CD14-positive monocyte (primary cell): Measurements from ENCODE around the gene PIWIL4. TPM values are rescaled to one million over a fixed set of nuclear protein-coding genes. Genes with fewer than 3 reads are reported as not detected.
A peak's percentile ranks its signal among the peaks of the same experiment; 100 is the strongest.

ENCODE experiments used
- DNase-seq, 3 donors: peaks; one replicate each; pipeline ENCODE4 v3.0.0-alpha.2; 2011 to 2022
- H2AFZ ChIP-seq: 2 replicates; pipeline ENCODE4 v1.6.0; 2012; ENCODE audit warnings: mild to moderate bottlenecking, low read depth, low read length, inconsistent platforms; ENCODE audit not compliant: insufficient read depth, poor library complexity, severe bottlenecking
- H3K27ac ChIP-seq, 2 donors: 1 replicate in 1 of 2; 2 replicates in 1 of 2; pipeline ENCODE4 v1.5.1; 2012 to 2013; ENCODE audit warnings: low read length in 2 of 2, control low read depth in 1 of 2, inconsistent platforms in 1 of 2, low read depth in 1 of 2, mild to moderate bottlenecking in 1 of 2
- H3K27me3 ChIP-seq, 2 donors: one replicate each; pipeline versions ENCODE4 v1.6.0 to v1.6.1; 2011 to 2013; ENCODE audit warnings: low read length in 2 of 2; ENCODE audit not compliant: control insufficient read depth in 2 of 2, insufficient read depth in 2 of 2
- H3K36me3 ChIP-seq, 2 donors: replicated peaks in 1 of 2; 1 replicate in 1 of 2; 2 replicates in 1 of 2; pipeline versions ENCODE4 v1.5.1 to v1.6.1; 2012 to 2013; ENCODE audit warnings: low read length in 2 of 2, control low read depth in 1 of 2, inconsistent platforms in 1 of 2, mild to moderate bottlenecking in 1 of 2; ENCODE audit not compliant: insufficient read depth in 2 of 2, control insufficient read depth in 1 of 2
- H3K4me1 ChIP-seq, 2 donors: 1 replicate in 1 of 2; 2 replicates in 1 of 2; pipeline versions ENCODE4 v1.5.1 to v1.6.1; 2012 to 2013; ENCODE audit warnings: low read length in 2 of 2, control low read depth in 1 of 2, inconsistent platforms in 1 of 2, mild to moderate bottlenecking in 1 of 2, moderate library complexity in 1 of 2; ENCODE audit not compliant: insufficient read depth in 2 of 2, control insufficient read depth in 1 of 2
- H3K4me2 ChIP-seq: replicated peaks from 2 replicates; pipeline ENCODE3; 2012; ENCODE audit warnings: low read length, moderate library complexity, mild to moderate bottlenecking; ENCODE audit not compliant: poor library complexity, severe bottlenecking; ENCODE audit errors: extremely low read depth
- H3K4me3 ChIP-seq, 3 experiments: fragments of 200-600 bp in 1 of 3; sonication (generic) in 1 of 3; replicated peaks in 1 of 3; 1 replicate in 2 of 3; 2 replicates in 1 of 3; pipeline ENCODE4 v1.5.1; 2011 to 2013; ENCODE audit warnings: low read length in 3 of 3, mild to moderate bottlenecking in 3 of 3, control low read depth in 2 of 3, low read depth in 2 of 3, inconsistent platforms in 1 of 3, moderate library complexity in 1 of 3
- H3K79me2 ChIP-seq: 2 replicates; pipeline ENCODE4 v1.6.0; 2012; ENCODE audit warnings: mild to moderate bottlenecking, control low read depth, inconsistent platforms, low read length, moderate library complexity; ENCODE audit not compliant: insufficient read depth
- H3K9ac ChIP-seq: 2 replicates; pipeline ENCODE4 v1.6.0; 2017; ENCODE audit warnings: low read length, mild to moderate bottlenecking; ENCODE audit not compliant: insufficient read depth, poor library complexity, severe bottlenecking
- H3K9me3 ChIP-seq, 2 donors: replicated peaks in 1 of 2; 1 replicate in 1 of 2; 2 replicates in 1 of 2; pipeline versions ENCODE4 v1.5.1 to v1.6.1; 2012 to 2013; ENCODE audit warnings: low read length in 2 of 2, control low read depth in 1 of 2; ENCODE audit not compliant: control insufficient read depth in 1 of 2, insufficient read depth in 1 of 2
- H4K20me1 ChIP-seq: 2 replicates; pipeline ENCODE4 v1.6.0; 2012; ENCODE audit warnings: mild to moderate bottlenecking, low read length, control low read depth, moderate library complexity; ENCODE audit not compliant: insufficient read depth
- H3K27ac Mint-ChIP-seq, 7 donors: one replicate each; pipeline ENCODE4 v1.8.0; 2020; ENCODE audit warnings: mild to moderate bottlenecking in 7 of 7, mixed read lengths in 7 of 7, moderate library complexity in 6 of 7, inconsistent platforms in 2 of 7
- H3K27me3 Mint-ChIP-seq, 3 donors: one replicate each; pipeline ENCODE4 v1.8.0; 2021 to 2022; ENCODE audit warnings: low read depth in 3 of 3, mild to moderate bottlenecking in 3 of 3, mixed read lengths in 3 of 3, moderate library complexity in 3 of 3, inconsistent platforms in 1 of 3
- H3K36me3 Mint-ChIP-seq, 2 donors: one replicate each; pipeline ENCODE4 v1.8.0; 2020; ENCODE audit warnings: mixed read lengths in 2 of 2, inconsistent platforms in 1 of 2, mild to moderate bottlenecking in 1 of 2
- H3K4me1 Mint-ChIP-seq: one replicate; pipeline ENCODE4 v1.8.0; 2020; ENCODE audit warnings: mild to moderate bottlenecking, mixed read lengths
- H3K4me3 Mint-ChIP-seq, 2 donors: one replicate each; pipeline ENCODE4 v1.8.0; 2020; ENCODE audit warnings: mild to moderate bottlenecking in 2 of 2, mixed read lengths in 2 of 2, moderate library complexity in 1 of 2
- H3K9me3 Mint-ChIP-seq, 7 donors: one replicate each; pipeline ENCODE4 v1.8.0; 2020 to 2022; ENCODE audit warnings: mixed read lengths in 7 of 7, mild to moderate bottlenecking in 6 of 7, moderate library complexity in 6 of 7, inconsistent platforms in 2 of 7
- CTCF ChIP-seq: fragments of 200-600 bp; IDR thresholded peaks from one replicate; pipeline ENCODE4 v1.8.0; 2022; ENCODE audit warnings: antibody characterized with exemption, mild to moderate bottlenecking
- WGBS: methylation state at CpG from one replicate; pipeline ENCODE4 v1.1.5; 2013; ENCODE audit warnings: missing lambda C conversion rate; ENCODE audit not compliant: insufficient coverage; 5-methylcytosine and 5-hydroxymethylcytosine counted together
- intact Hi-C, 2 donors: fragments of 100-400 bp; cut with micrococcal nuclease; formaldehyde crosslinking; loops; one replicate each; pipeline versions ENCODE4 v1.15.0 to v1.15.1; 2023
- polyA plus RNA-seq, 3 donors: library from polyadenylated mRNA; depleted of rRNA in 1 of 3; unstranded in 2 of 3; stranded (reverse) in 1 of 3; fragments of 300-500 nt in 2 of 3; fragments of >200 nt in 1 of 3; fragmentation: Illumina TruSeq in 2 of 3; gene quantifications; 1 replicate in 2 of 3; 2 replicates in 1 of 3; pipeline ENCODE4 v1.2.3, GENCODE V29; 2012 to 2021

PIWIL4 gene
- polyA plus RNA-seq, 3 donors, result 0.98 to 14.2 (median 1.1) TPM

DNA sequence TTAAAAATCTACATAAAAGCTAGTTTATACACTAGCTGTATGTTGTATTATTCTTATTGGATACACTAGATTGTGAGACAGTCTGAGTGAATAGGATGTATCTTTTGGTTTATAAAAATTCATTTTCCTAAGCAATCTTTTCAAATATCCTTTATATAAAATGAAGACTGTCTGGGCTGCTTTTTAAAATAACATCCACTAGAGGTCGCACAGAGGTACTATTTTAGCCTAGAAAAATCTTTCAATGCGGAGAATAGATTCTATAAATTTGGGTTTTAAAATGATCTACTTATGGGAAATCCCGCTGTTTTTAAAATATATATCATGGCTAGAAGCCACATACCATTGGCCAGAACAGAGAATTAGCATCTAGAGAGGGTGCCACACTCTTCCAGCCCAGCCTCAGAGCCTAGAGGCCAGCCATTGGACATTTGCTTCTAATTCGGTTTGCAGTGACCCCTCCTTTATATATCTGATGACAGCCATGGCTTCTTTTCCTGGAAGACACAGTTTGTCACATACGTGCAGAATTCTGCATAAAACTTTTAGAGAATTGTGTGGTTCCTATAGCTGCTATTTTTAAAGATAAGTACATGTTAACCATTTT, 47.6 kb upstream of the PIWIL4 start:
- peak overlapping the region; percentile 61 for H3K4me2 ChIP-seq
- H3K27ac ChIP-seq, result no peak overlapping the region
- TF ChIP-seq CTCF, result peak; percentile 74
- intact Hi-C loops, result loop anchor here (2.0 to 5.0 kb wide), 2 partner anchors 78 to 79 kb away; no protein-coding TSS in a partner anchor
- peaks cover 4 to 9% of the 10 kb centered on the region in 2 donors for H3K4me1 ChIP-seq
- peak overlapping the region in 2 of 3 experiments; percentile 19 to 43 for H3K4me3 ChIP-seq
- Mint-ChIP-seq H3K4me3 (no peak overlapping the region), H3K36me3 (no peaks in the 10 kb centered on the region), H3K27me3 (peaks cover 0 to 2% (median 1%) of the 10 kb centered on the region in 3 donors), H3K9me3 (peaks cover 0 to 2% (median 0%) of the 10 kb centered on the region in 7 donors), H3K27ac (no peak overlapping the region), H3K4me1 (peaks cover 4% of the 10 kb centered on the region)
- DNase-seq, result peak; percentile 21 to 61 (median 43)
- no peak overlapping the region for H3K9ac ChIP-seq
- H4K20me1 ChIP-seq, result no peaks in the 10 kb centered on the region
- peaks cover under 1% of the 10 kb centered on the region for H3K79me2 ChIP-seq
- no peaks in the 10 kb centered on the region for H3K36me3 ChIP-seq
- H3K9me3 ChIP-seq, result no peaks in the 10 kb centered on the region
- peak overlapping the region; percentile 55 for H2AFZ ChIP-seq
- no peaks in the 10 kb centered on the region for H3K27me3 ChIP-seq
- whole genome bisulfite sequencing, result no CpG with 5 or more reads among the region's 5 CpGs

DNA sequence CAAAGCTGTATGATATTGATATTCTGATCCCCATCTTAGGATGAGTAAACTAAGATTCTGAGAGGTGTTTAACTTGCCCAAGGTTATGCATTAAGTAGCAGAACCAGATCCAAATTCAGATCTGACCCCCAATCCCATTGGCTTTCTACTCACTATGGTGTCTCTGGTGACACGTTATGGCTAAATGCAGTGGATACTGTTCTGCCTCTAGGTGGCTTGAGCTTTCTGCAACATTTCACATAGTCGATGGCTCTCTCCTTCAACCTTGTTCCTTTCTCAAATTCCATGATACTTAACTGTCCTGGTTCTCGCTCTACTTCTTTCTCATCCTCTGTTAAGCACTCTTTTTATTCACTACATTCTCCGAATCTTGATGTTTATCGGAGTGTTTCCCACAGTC, 45.5 kb upstream of the PIWIL4 start:
- no peak overlapping the region for H3K27ac Mint-ChIP-seq
- TF ChIP-seq CTCF, result peak; percentile 61
- H3K9me3 Mint-ChIP-seq, result no peaks in the 10 kb centered on the region
- peak; percentile 18 to 39 (median 30) for DNase-seq
- Histone ChIP-seq H3K4me2 (no peak overlapping the region), H3K4me1 (peaks cover 17 to 23% of the 10 kb centered on the region in 2 donors), H4K20me1 (no peaks in the 10 kb centered on the region), H3K36me3 (no peaks in the 10 kb centered on the region), H3K4me3 (no peak overlapping the region), H3K79me2 (peaks cover 4% of the 10 kb centered on the region), H3K27me3 (no peaks in the 10 kb centered on the region), H3K9me3 (no peaks in the 10 kb centered on the region), H3K27ac (no peak overlapping the region), H2AFZ (no peak overlapping the region), H3K9ac (no peak overlapping the region)
- peaks cover 15% of the 10 kb centered on the region for H3K4me1 Mint-ChIP-seq
- WGBS, result 67% methylated on average over 4 of the region's 5 CpGs
- H3K36me3 Mint-ChIP-seq, result no peaks in the 10 kb centered on the region
- H3K27me3 Mint-ChIP-seq, result no peaks in the 10 kb centered on the region
- intact Hi-C loops, result loop anchor here in 1 of 2 donors (5.0 kb wide), 1 partner anchor 76 kb away; no protein-coding TSS in a partner anchor
- H3K4me3 Mint-ChIP-seq, result no peak overlapping the region
